ENCODE data around the gene OPN3. TPM values are rescaled to one million over a fixed set of nuclear protein-coding genes. Genes with fewer than 3 reads are reported as not detected.

Gene OPN3
- total and polyA plus RNA-seq, 9 of the 15 experiments (the other 6 are each of a cell fraction or from before 2014, with no cell fraction given), result 4.2 to 34.6 (median 17.0) TPM

DNA sequence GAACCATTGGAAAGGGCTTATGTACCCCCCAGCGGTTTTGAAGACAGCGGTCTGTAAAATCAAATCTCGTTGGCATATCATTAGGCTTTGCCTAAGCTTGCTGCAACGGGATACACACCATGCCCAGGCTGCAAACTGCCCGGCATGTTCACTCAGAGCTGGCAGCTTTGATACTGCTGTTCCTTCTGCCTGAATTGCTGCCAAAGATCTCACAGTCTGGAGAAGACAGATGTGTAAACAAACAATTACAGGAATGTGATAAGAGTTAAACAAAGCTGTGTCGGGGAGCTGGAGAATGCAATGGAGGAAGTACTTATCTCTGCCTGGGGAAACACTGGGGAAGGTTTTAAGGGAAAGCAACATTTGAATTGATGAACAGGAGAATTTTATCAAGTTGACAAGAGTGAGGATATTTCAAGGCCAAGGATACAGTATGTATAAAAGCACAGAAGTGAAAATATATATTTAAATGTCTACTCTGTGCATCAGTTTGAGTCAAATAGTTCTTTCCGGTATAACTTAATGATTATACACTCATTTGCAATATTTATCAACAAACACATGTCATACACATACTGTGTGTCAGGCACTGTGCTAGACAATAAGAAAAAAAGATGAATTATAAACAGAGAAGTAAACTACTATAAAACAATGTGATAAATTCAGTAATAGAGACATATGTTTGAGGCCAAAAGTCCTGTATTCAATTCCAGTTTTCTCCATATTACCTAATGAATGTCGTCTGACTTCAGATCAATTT, 29.9 kb downstream of the OPN3 start (continued):
- TF ChIP-seq, protein P1, sequence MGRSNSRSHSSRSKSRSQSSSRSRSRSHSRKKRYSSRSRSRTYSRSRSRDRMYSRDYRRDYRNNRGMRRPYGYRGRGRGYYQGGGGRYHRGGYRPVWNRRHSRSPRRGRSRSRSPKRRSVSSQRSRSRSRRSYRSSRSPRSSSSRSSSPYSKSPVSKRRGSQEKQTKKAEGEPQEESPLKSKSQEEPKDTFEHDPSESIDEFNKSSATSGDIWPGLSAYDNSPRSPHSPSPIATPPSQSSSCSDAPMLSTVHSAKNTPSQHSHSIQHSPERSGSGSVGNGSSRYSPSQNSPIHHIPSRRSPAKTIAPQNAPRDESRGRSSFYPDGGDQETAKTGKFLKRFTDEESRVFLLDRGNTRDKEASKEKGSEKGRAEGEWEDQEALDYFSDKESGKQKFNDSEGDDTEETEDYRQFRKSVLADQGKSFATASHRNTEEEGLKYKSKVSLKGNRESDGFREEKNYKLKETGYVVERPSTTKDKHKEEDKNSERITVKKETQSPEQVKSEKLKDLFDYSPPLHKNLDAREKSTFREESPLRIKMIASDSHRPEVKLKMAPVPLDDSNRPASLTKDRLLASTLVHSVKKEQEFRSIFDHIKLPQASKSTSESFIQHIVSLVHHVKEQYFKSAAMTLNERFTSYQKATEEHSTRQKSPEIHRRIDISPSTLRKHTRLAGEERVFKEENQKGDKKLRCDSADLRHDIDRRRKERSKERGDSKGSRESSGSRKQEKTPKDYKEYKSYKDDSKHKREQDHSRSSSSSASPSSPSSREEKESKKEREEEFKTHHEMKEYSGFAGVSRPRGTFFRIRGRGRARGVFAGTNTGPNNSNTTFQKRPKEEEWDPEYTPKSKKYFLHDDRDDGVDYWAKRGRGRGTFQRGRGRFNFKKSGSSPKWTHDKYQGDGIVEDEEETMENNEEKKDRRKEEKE (IDR thresholded peaks at IDR 0.05; ENCODE audit: borderline replicate concordance in 1 of 2, control insufficient read depth in 1 of 2, low read depth in 2 of 2, low read length in 1 of 2), result no peak
- TF ChIP-seq HNRNPK (IDR thresholded peaks at IDR 0.05; ENCODE audit: low read depth, low read length, poor library complexity, severe bottlenecking) (no peak), MYBL2 (IDR thresholded peaks at IDR 0.05; ENCODE audit: low read depth) (no peak), MYBL2 (CRISPR knock-in tag; IDR thresholded peaks at IDR 0.05; ENCODE audit: borderline replicate concordance) (no peak), NCOA1 (IDR thresholded peaks at IDR 0.05; ENCODE audit: low read depth) (no peak), SMARCB1 (IDR thresholded peaks at IDR 0.05; ENCODE audit: insufficient read length, low read depth) (no peak), POLR2AphosphoS5 (IDR thresholded peaks at IDR 0.05; ENCODE audit: control insufficient read depth, insufficient read depth, low read depth, low read length) (no peak), TAF9B (IDR thresholded peaks at IDR 0.05; ENCODE audit: partially characterized antibody) (no peak), NFYB (IDR thresholded peaks at IDR 0.05; ENCODE audit: extremely low read depth, insufficient read length) (no peak), TAL1 (IDR thresholded peaks at IDR 0.05) (peak; percentile 65), KDM2B (CRISPR knock-in tag; IDR thresholded peaks at IDR 0.05) (no peak), ZNF75A (CRISPR knock-in tag; IDR thresholded peaks at IDR 0.05) (no peak), SMARCC2 (IDR thresholded peaks at IDR 0.05; ENCODE audit: low read depth) (peak; percentile 37; the same call in 1 of the 2 replicates), ZNF778 (CRISPR knock-in tag; IDR thresholded peaks at IDR 0.05) (no peak), ZNF57 (CRISPR knock-in tag; IDR thresholded peaks at IDR 0.05) (no peak), ZNF668 (CRISPR knock-in tag; IDR thresholded peaks at IDR 0.05) (peak; percentile 68; the same call in 1 of the 2 replicates), U2AF2 (optimal IDR thresholded peaks at IDR 0.05; ENCODE audit: low read depth, low read length) (no peak), GABPB2 (CRISPR knock-in tag; conservative IDR thresholded peaks at IDR 0.05) (no peak), CBFB (CRISPR knock-in tag; IDR thresholded peaks at IDR 0.05) (no peak), U2AF1 (optimal IDR thresholded peaks at IDR 0.05; ENCODE audit: low read depth, low read length) (no peak)
- TF ChIP-seq, protein P2, sequence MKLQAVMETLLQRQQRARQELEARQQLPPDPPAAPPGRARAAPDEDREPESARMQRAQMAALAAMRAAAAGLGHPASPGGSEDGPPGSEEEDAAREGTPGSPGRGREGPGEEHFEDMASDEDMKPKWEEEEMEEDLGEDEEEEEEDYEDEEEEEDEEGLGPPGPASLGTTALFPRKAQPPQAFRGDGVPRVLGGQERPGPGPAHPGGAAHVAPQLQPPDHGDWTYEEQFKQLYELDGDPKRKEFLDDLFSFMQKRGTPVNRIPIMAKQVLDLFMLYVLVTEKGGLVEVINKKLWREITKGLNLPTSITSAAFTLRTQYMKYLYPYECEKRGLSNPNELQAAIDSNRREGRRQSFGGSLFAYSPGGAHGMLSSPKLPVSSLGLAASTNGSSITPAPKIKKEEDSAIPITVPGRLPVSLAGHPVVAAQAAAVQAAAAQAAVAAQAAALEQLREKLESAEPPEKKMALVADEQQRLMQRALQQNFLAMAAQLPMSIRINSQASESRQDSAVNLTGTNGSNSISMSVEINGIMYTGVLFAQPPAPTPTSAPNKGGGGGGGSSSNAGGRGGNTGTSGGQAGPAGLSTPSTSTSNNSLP (IDR thresholded peaks at IDR 0.05; ENCODE audit: borderline replicate concordance, low read depth, low read length), result no peak
- TF ChIP-seq, protein P3, sequence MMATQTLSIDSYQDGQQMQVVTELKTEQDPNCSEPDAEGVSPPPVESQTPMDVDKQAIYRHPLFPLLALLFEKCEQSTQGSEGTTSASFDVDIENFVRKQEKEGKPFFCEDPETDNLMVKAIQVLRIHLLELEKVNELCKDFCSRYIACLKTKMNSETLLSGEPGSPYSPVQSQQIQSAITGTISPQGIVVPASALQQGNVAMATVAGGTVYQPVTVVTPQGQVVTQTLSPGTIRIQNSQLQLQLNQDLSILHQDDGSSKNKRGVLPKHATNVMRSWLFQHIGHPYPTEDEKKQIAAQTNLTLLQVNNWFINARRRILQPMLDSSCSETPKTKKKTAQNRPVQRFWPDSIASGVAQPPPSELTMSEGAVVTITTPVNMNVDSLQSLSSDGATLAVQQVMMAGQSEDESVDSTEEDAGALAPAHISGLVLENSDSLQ (IDR thresholded peaks at IDR 0.05), result no peak; the same call in 1 of the 2 replicates
